ENCODE results near the gene PDCD10.

PDCD10 gene

GRCh38 chr3:167656821-167657220 lies 77.9 kb downstream of the PDCD10 start:
- Histone ChIP-seq H3K27ac (no peak overlapping the region), H3K4me3 (ENCODE audit: low read depth, low read length) (no peak overlapping the region), H3K27me3 (replicated peaks) (no peaks in the 10 kb centered on the region), H3K36me3 (replicated peaks) (no peaks in the 10 kb centered on the region)
- no peak for TF ChIP-seq CTCF (IDR thresholded peaks at IDR 0.05; ENCODE audit: low read depth, low read length, missing control alignments)
- no peak for DNase-seq
- in situ Hi-C loops (cut with HindIII; ENCODE audit: low pct_ligation_motif_present, low sequenced_read_pairs) = no loop called here

GRCh38 chr3:167653760-167654159 lies 80.9 kb downstream of the PDCD10 start, which contains the start of gene WDR49:
TSS of gene WDR49 (minus strand) at chr3:167653942. CDS start at chr3:167653425, 517 bp downstream.
- TF ChIP-seq CTCF (IDR thresholded peaks at IDR 0.05; ENCODE audit: low read depth, low read length, missing control alignments) = no peak
- H3K4me3 ChIP-seq (ENCODE audit: low read depth, low read length) = no peak within 1 kb of the TSS
- in situ Hi-C loops (cut with HindIII; ENCODE audit: low pct_ligation_motif_present, low sequenced_read_pairs) = no loop called here
- no peak for DNase-seq
- no peak within 1 kb of the TSS for H3K27ac ChIP-seq
- H3K36me3 ChIP-seq (replicated peaks) = no peaks in the 10 kb centered on the region
- no peaks in the 10 kb centered on the region for H3K27me3 ChIP-seq (replicated peaks)

- DNase-seq = no peak
- Histone ChIP-seq H3K4me3 (ENCODE audit: low read depth, low read length) (no peak overlapping the region), H3K27me3 (replicated peaks) (no peaks in the 10 kb centered on the region), H3K36me3 (replicated peaks) (no peaks in the 10 kb centered on the region), H3K27ac (no peak overlapping the region)
- in situ Hi-C loops (cut with HindIII; ENCODE audit: low pct_ligation_motif_present, low sequenced_read_pairs) = no loop called here
- no peak for TF ChIP-seq CTCF (IDR thresholded peaks at IDR 0.05; ENCODE audit: low read depth, low read length, missing control alignments)
Measured at GRCh38 chr3:167653155-167653554, 81.5 kb downstream of the PDCD10 start.

GRCh38 chr3:167651826-167652225 lies 82.9 kb downstream of the PDCD10 start:
- in situ Hi-C loops (cut with HindIII; ENCODE audit: low pct_ligation_motif_present, low sequenced_read_pairs) = no loop called here
- H3K27ac ChIP-seq = no peak overlapping the region
- H3K4me3 ChIP-seq (ENCODE audit: low read depth, low read length) = no peak overlapping the region
- no peaks in the 10 kb centered on the region for H3K27me3 ChIP-seq (replicated peaks)
- no peak for TF ChIP-seq CTCF (IDR thresholded peaks at IDR 0.05; ENCODE audit: low read depth, low read length, missing control alignments)
- H3K36me3 ChIP-seq (replicated peaks) = no peaks in the 10 kb centered on the region
- no peak for DNase-seq

- H3K27ac ChIP-seq = no peak overlapping the region
- no peak for TF ChIP-seq CTCF (IDR thresholded peaks at IDR 0.05; ENCODE audit: low read depth, low read length, missing control alignments)
Measured at GRCh38 chr3:167650459-167650858, 84.2 kb downstream of the PDCD10 start.

GRCh38 chr3:167649746-167650145 lies 84.9 kb downstream of the PDCD10 start:
- TF ChIP-seq CTCF (IDR thresholded peaks at IDR 0.05; ENCODE audit: low read depth, low read length, missing control alignments) = no peak
- H3K27me3 ChIP-seq (replicated peaks) = no peaks in the 10 kb centered on the region
- DNase-seq = no peak
- no peak overlapping the region for H3K27ac ChIP-seq
- in situ Hi-C loops (cut with HindIII; ENCODE audit: low pct_ligation_motif_present, low sequenced_read_pairs) = no loop called here
- H3K36me3 ChIP-seq (replicated peaks) = no peaks in the 10 kb centered on the region
- H3K4me3 ChIP-seq (ENCODE audit: low read depth, low read length) = no peak overlapping the region

More at GRCh38 chr3:167650459-167650858, 84.2 kb downstream of the PDCD10 start:
- Histone ChIP-seq H3K36me3 (replicated peaks) (no peaks in the 10 kb centered on the region), H3K4me3 (ENCODE audit: low read depth, low read length) (no peak overlapping the region), H3K27me3 (replicated peaks) (no peaks in the 10 kb centered on the region)
- in situ Hi-C loops (cut with HindIII; ENCODE audit: low pct_ligation_motif_present, low sequenced_read_pairs) = no loop called here
- no peak for DNase-seq

Data from brain microvascular endothelial cell (primary cell).